ENCODE measurements around the gene DNPH1.

DNA sequence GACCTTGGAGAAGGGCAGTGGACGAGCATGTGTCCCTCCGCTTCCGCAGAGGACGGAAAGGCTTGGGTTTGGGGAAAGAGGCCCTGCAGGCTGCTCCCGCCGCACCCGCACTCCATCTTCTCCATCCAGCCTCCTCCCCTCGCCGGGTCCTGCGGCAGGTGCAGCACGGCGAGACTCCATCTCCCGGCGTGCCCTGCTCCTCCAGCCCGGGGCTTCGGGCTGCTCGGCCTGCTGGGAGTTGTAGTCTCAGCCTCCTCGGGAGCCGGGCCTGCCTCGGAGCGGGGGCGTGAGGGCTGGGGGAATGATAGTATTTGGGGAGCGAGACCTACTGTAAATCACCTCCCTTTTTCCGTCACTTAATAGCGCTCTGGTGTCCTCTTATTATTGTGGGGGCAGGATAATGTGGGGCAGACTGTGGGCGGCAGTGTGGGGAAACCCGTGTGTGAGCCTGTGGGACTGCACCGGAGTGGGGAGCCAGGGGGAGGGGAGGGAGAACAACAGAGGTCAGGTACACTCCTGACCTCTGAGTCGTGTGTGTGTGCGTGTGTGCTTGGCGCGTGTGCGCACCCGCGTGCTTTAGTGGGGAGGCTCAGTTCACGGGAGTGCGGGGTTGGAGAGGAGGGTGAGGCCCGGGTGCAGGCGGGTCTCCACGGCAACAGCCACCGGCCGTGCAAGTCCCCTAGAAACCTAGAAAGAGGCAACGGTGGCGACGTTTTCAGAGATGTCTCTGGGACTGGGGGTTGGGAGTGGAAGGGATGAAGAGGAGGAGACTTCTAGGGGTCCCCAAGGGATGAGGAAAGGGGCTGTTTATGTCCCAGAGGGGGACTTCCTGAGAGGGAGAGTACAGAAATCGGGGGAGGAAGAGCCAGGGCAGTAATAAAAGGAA lies 18.1 kb upstream of the DNPH1 start:
- TF ChIP-seq, protein P1, sequence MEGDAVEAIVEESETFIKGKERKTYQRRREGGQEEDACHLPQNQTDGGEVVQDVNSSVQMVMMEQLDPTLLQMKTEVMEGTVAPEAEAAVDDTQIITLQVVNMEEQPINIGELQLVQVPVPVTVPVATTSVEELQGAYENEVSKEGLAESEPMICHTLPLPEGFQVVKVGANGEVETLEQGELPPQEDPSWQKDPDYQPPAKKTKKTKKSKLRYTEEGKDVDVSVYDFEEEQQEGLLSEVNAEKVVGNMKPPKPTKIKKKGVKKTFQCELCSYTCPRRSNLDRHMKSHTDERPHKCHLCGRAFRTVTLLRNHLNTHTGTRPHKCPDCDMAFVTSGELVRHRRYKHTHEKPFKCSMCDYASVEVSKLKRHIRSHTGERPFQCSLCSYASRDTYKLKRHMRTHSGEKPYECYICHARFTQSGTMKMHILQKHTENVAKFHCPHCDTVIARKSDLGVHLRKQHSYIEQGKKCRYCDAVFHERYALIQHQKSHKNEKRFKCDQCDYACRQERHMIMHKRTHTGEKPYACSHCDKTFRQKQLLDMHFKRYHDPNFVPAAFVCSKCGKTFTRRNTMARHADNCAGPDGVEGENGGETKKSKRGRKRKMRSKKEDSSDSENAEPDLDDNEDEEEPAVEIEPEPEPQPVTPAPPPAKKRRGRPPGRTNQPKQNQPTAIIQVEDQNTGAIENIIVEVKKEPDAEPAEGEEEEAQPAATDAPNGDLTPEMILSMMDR (IDR thresholded peaks at IDR 0.05): no peak
- TF ChIP-seq POLR2A (IDR thresholded peaks at IDR 0.05): no peak

Measured in uterus (tissue), 2 donors.